Stimulated activated CD4-positive, alpha-beta T cell treated with anti-CD3 and anti-CD28 coated beads, TNF-alpha, amount 100 ng/mL, for 48 hours (primary cell): ENCODE data around the gene FPR3.
"Not testable (repeated sequence)": the region's sequence is repeated elsewhere in the genome, so short reads cannot be mapped to it uniquely, and the experiment has no call there.

Source experiments
- DNase-seq, 3 donors: peaks; one replicate each; pipeline ENCODE4 v3.0.0-alpha.2; 2020; ENCODE audit warnings: low read depth in 3 of 3

Gene FPR3

GRCh38 chr19:51783372-51783771 lies 11.6 kb upstream of the FPR3 start:
- no peak for DNase-seq

GRCh38 chr19:51784109-51784785 lies 10.7 kb upstream of the FPR3 start:
- DNase-seq: no peak

- DNase-seq: peak; percentile 28 to 59 (median 53)
These were observed 9.9 kb upstream of the FPR3 start for GRCh38 chr19:51784922-51785690.

GRCh38 chr19:51786646-51787494 lies 8.1 kb upstream of the FPR3 start:
- no peak for DNase-seq

- no peak for DNase-seq
These were observed 6.9 kb upstream of the FPR3 start for GRCh38 chr19:51788029-51788428.

- no peak for DNase-seq
These were observed 5.7 kb upstream of the FPR3 start for GRCh38 chr19:51789061-51789795.

GRCh38 chr19:51792932-51793331 lies 2.0 kb upstream of the FPR3 start:
- DNase-seq: no peak

GRCh38 chr19:51793994-51794393 lies 963 bp upstream of the FPR3 start:
- DNase-seq: no peak

- no peak for DNase-seq
These were observed 1.3 kb downstream of the FPR3 start for GRCh38 chr19:51796195-51796679.

GRCh38 chr19:51797480-51797879 lies 2.5 kb downstream of the FPR3 start:
- DNase-seq: no peak

- DNase-seq: no peak
These were observed 3.1 kb downstream of the FPR3 start for GRCh38 chr19:51798062-51798461.

GRCh38 chr19:51799034-51799773 lies 4.2 kb downstream of the FPR3 start:
- DNase-seq: no peak

- DNase-seq: no peak
These were observed 5.0 kb downstream of the FPR3 start for GRCh38 chr19:51799774-51800472.

GRCh38 chr19:51800473-51801244 lies 5.7 kb downstream of the FPR3 start:
- DNase-seq: no peak

GRCh38 chr19:51802775-51803174 lies 7.8 kb downstream of the FPR3 start:
- DNase-seq: no peak

- no peak for DNase-seq
These were observed 8.6 kb downstream of the FPR3 start for GRCh38 chr19:51803519-51803918.

- DNase-seq: no peak
These were observed 9.0 kb downstream of the FPR3 start for GRCh38 chr19:51803967-51804366.

- not testable (repeated sequence) for DNase-seq
These were observed 9.8 kb downstream of the FPR3 start for GRCh38 chr19:51804789-51805188.

- not testable (repeated sequence) for DNase-seq
These were observed 10.4 kb downstream of the FPR3 start for GRCh38 chr19:51805396-51805795.
